Measurements from ENCODE around the gene AMHR2.

GRCh38 chr12:53431187-53431586, 7.5 kb downstream of the AMHR2 start:
- TF ChIP-seq POLR2A (IDR thresholded peaks at IDR 0.05): no peak
- no peak for TF ChIP-seq CTCF (IDR thresholded peaks at IDR 0.05)

Data from heart left ventricle (tissue), 13 donors.